Activated T-cell treated with anti-CD3 and anti-CD28 coated beads, Interleukin-2, amount 50 U/mL, for 72 hours (primary cell): ENCODE measurements around the gene JAKMIP3. TPM values are rescaled to one million over a fixed set of nuclear protein-coding genes. Genes with fewer than 3 reads are reported as not detected.

Experiments used
- ATAC-seq, 2 donors: fragments of 150-1000 bp; cut with Tn5 transposase; replicated peaks in 1 of 2; 2 replicates each; pipeline ENCODE4 v1.10.0; 2021; ENCODE audit warnings: moderate library complexity in 2 of 2, mild to moderate bottlenecking in 1 of 2
- DNase-seq, 2 donors: peaks; one replicate each; pipeline ENCODE4 v3.0.0; 2021 to 2022; ENCODE audit warnings: mixed read lengths in 1 of 2
- H3K27ac Mint-ChIP-seq: one replicate; pipeline ENCODE4 v1.8.0; 2022; ENCODE audit warnings: mild to moderate bottlenecking, moderate library complexity, mixed read lengths
- H3K27me3 Mint-ChIP-seq: one replicate; pipeline ENCODE4 v1.8.0; 2022; ENCODE audit warnings: low read depth, mixed read lengths
- H3K36me3 Mint-ChIP-seq, 2 donors: one replicate each; pipeline ENCODE4 v1.8.0; 2022; ENCODE audit warnings: mixed read lengths in 2 of 2, mild to moderate bottlenecking in 1 of 2; ENCODE audit not compliant: insufficient read depth in 2 of 2
- H3K4me1 Mint-ChIP-seq: one replicate; pipeline ENCODE4 v1.8.0; 2022; ENCODE audit warnings: low read depth, mixed read lengths
- H3K4me3 Mint-ChIP-seq, 2 donors: one replicate each; pipeline ENCODE4 v1.8.0; 2022; ENCODE audit warnings: mild to moderate bottlenecking in 2 of 2, mixed read lengths in 2 of 2, moderate library complexity in 2 of 2
- H3K9me3 Mint-ChIP-seq, 2 donors: one replicate each; pipeline ENCODE4 v1.8.0; 2022; ENCODE audit warnings: mixed read lengths in 2 of 2
- total RNA-seq, 2 donors: library from RNA; stranded (reverse); gene quantifications; one replicate each; pipeline ENCODE4 v1.2.3, GENCODE V29; 2022

Gene JAKMIP3
- total RNA-seq, 2 donors from 2014 or later: 2.7 to 6.6 TPM

- no peak for DNase-seq
- no peaks in the 10 kb centered on the region for H3K4me1 Mint-ChIP-seq
- ATAC-seq: no peak
- no peaks in the 10 kb centered on the region for H3K9me3 Mint-ChIP-seq
- H3K4me3 Mint-ChIP-seq: no peak overlapping the region
- H3K27me3 Mint-ChIP-seq: no peaks in the 10 kb centered on the region
- no peaks in the 10 kb centered on the region for H3K36me3 Mint-ChIP-seq
- H3K27ac Mint-ChIP-seq: no peak overlapping the region
Observed at GRCh38 chr10:132107186-132107948, 41.6 kb downstream of the JAKMIP3 start.

GRCh38 chr10:132107949-132108877 is 42.5 kb downstream of the JAKMIP3 start:
- Mint-ChIP-seq H3K4me3 (no peak overlapping the region), H3K27ac (no peak overlapping the region), H3K4me1 (no peaks in the 10 kb centered on the region), H3K9me3 (no peaks in the 10 kb centered on the region), H3K27me3 (no peaks in the 10 kb centered on the region), H3K36me3 (no peaks in the 10 kb centered on the region)
- no peak for DNase-seq
- no peak for ATAC-seq

GRCh38 chr10:132109341-132110110 is 43.8 kb downstream of the JAKMIP3 start:
- Mint-ChIP-seq H3K27me3 (no peaks in the 10 kb centered on the region), H3K4me1 (no peaks in the 10 kb centered on the region), H3K27ac (no peak overlapping the region), H3K4me3 (no peak overlapping the region), H3K9me3 (no peaks in the 10 kb centered on the region), H3K36me3 (no peaks in the 10 kb centered on the region)
- DNase-seq (no peak), ATAC-seq (no peak)

GRCh38 chr10:132110111-132110521 is 44.4 kb downstream of the JAKMIP3 start:
- ATAC-seq (no peak), DNase-seq (no peak)
- Mint-ChIP-seq H3K4me1 (no peaks in the 10 kb centered on the region), H3K27me3 (no peaks in the 10 kb centered on the region), H3K27ac (no peak overlapping the region), H3K9me3 (no peaks in the 10 kb centered on the region), H3K36me3 (no peaks in the 10 kb centered on the region), H3K4me3 (no peak overlapping the region)

- Mint-ChIP-seq H3K27ac (no peak overlapping the region), H3K4me1 (no peaks in the 10 kb centered on the region), H3K4me3 (no peak overlapping the region), H3K36me3 (no peaks in the 10 kb centered on the region), H3K9me3 (no peaks in the 10 kb centered on the region), H3K27me3 (no peaks in the 10 kb centered on the region)
- ATAC-seq (no peak), DNase-seq (no peak)
Observed at GRCh38 chr10:132110713-132111112, 45.0 kb downstream of the JAKMIP3 start.

- no peaks in the 10 kb centered on the region for H3K36me3 Mint-ChIP-seq
- no peak for DNase-seq
- H3K27me3 Mint-ChIP-seq: no peaks in the 10 kb centered on the region
- H3K9me3 Mint-ChIP-seq: no peaks in the 10 kb centered on the region
- no peaks in the 10 kb centered on the region for H3K4me1 Mint-ChIP-seq
- ATAC-seq: no peak
- H3K27ac Mint-ChIP-seq: no peak overlapping the region
- H3K4me3 Mint-ChIP-seq: no peak overlapping the region
Observed at GRCh38 chr10:132111121-132111731, 45.5 kb downstream of the JAKMIP3 start.

- ATAC-seq (no peak), DNase-seq (no peak)
- H3K4me1 Mint-ChIP-seq: no peaks in the 10 kb centered on the region
- no peaks in the 10 kb centered on the region for H3K9me3 Mint-ChIP-seq
- no peaks in the 10 kb centered on the region for H3K36me3 Mint-ChIP-seq
- H3K27ac Mint-ChIP-seq: no peak overlapping the region
- no peak overlapping the region for H3K4me3 Mint-ChIP-seq
- H3K27me3 Mint-ChIP-seq: no peaks in the 10 kb centered on the region
Observed at GRCh38 chr10:132111871-132112341, 46.2 kb downstream of the JAKMIP3 start.

- Mint-ChIP-seq H3K27ac (no peak overlapping the region), H3K9me3 (no peaks in the 10 kb centered on the region), H3K27me3 (no peaks in the 10 kb centered on the region), H3K36me3 (no peaks in the 10 kb centered on the region), H3K4me1 (no peaks in the 10 kb centered on the region), H3K4me3 (no peak overlapping the region)
- ATAC-seq (no peak), DNase-seq (no peak)
Observed at GRCh38 chr10:132112611-132113010, 46.9 kb downstream of the JAKMIP3 start.

GRCh38 chr10:132113206-132113605 is 47.5 kb downstream of the JAKMIP3 start:
- Mint-ChIP-seq H3K4me1 (no peaks in the 10 kb centered on the region), H3K9me3 (no peaks in the 10 kb centered on the region), H3K4me3 (no peak overlapping the region), H3K36me3 (no peaks in the 10 kb centered on the region), H3K27ac (no peak overlapping the region), H3K27me3 (no peaks in the 10 kb centered on the region)
- ATAC-seq: no peak
- DNase-seq: no peak

- Mint-ChIP-seq H3K27ac (no peak overlapping the region), H3K36me3 (no peaks in the 10 kb centered on the region), H3K27me3 (no peaks in the 10 kb centered on the region), H3K4me3 (no peak overlapping the region), H3K4me1 (no peaks in the 10 kb centered on the region), H3K9me3 (no peaks in the 10 kb centered on the region)
- no peak for DNase-seq
- ATAC-seq: no peak
Observed at GRCh38 chr10:132113766-132114365, 48.1 kb downstream of the JAKMIP3 start.

- Mint-ChIP-seq H3K36me3 (no peaks in the 10 kb centered on the region), H3K27ac (no peak overlapping the region), H3K4me3 (no peak overlapping the region), H3K4me1 (no peaks in the 10 kb centered on the region), H3K27me3 (no peaks in the 10 kb centered on the region), H3K9me3 (no peaks in the 10 kb centered on the region)
- ATAC-seq (no peak), DNase-seq (no peak)
Observed at GRCh38 chr10:132114953-132115520, 49.3 kb downstream of the JAKMIP3 start.
